CD4-positive, alpha-beta T cell treated with Interleukin-6 for 4 hours (primary cell): ENCODE data around the gene MEIOB.

Experiments used
- DNase-seq: peaks from one replicate; pipeline ENCODE4 v3.0.0-alpha.2; 2020; ENCODE audit warnings: mixed read lengths

Gene MEIOB

DNA sequence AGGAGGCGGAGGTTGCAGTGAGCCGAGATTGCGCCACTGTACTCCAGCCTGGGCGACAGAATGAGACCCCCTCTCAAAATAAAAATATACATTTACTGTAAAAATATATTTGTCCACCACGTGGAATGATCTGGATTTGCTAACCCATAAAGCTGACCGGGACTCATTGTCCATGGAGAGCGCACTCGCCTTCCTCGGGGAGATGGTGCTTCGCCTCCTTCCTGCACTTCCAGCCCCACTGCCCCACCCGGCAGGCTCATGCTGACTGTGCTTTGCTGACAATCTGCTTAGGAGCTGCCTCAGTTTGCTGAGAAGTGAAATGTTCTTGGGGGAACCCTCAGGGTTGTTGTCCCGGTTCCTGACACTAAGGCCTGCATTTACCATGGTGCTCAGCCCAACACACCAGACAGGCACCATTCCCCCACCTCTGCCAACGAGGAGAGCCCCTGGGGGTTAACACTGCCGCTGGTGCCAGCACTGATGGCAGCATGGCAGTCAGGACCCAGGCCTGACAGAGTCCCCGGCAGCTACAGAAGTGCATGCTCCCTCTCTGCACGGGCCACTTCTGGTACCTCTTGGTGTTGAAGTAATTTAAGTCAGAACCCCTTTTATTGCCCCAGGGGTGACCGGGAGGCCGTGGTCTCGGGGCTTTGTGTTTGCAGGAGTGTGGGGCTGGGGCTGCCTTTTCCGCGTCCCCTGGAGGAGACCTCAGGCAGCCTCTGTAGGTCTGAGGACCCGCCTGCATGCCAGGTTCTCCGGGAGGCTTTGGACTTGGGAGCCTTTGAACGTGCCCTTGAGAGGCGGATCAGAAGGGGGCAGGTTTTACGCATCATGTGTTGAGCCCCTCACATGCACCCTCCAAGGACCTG lies 86.8 kb downstream of the MEIOB start:
- DNase-seq = no peak
